ENCODE results near the gene GPANK1. TPM values are rescaled to one million over a fixed set of nuclear protein-coding genes. Genes with fewer than 3 reads are reported as not detected.

GPANK1 gene
- total and polyA plus RNA-seq, 9 of the 15 experiments (the other 6 are each of a cell fraction or from before 2014, with no cell fraction given): 32.2 to 111 (median 46.3) TPM

DNA sequence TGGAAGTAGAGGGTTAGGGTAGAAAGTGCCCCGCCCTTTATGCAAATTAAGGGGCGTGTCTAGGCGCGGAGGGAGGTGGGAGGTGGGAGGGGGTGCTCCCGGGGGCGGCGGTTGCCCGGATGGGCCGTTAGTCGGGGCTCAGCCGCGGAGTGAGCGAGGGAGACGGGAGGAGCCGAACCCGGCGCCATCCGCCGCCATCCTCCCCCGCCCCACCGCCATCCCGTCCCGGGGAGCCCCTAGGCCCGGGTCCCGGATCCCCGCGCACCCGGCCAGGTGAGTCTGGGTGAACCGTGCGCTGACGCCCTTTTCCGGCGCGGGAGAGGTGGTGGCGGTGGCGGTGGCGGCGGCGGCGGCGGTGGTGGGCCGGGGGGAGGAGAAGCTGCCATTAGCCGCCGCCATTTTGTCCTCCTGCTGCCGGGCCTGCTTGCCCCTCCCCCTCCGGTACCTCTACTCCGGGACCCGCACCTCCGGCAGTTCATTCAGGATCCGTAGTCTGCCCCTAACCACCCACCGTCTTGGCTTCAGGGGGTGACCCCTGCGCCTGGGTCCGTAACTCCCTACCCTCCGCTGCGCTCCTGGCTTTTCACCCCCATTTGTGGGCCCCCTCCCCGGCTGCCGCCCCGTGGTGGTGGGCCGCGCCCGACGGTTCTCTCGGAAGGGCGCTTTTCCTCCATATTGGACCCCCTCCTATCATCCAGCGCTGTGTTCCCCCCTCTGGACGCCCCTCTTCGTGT, 44.0 kb downstream of the GPANK1 start, which contains the start of gene PRRC2A (continued):
- TF ChIP-seq PHTF2 (CRISPR knock-in tag; IDR thresholded peaks at IDR 0.05) (0 out of 2 replicates have a peak, but pooled peaks have one; percentile 65), SMARCA4 (IDR thresholded peaks at IDR 0.05) (no peak), ZNF318 (IDR thresholded peaks at IDR 0.05; ENCODE audit: borderline replicate concordance in 1 of 2, low read depth in 1 of 2) (no peak), ZNF175 (CRISPR knock-in tag; IDR thresholded peaks at IDR 0.05; ENCODE audit: low read depth) (peak; percentile 86), RBM39 (optimal IDR thresholded peaks at IDR 0.05; ENCODE audit: low read depth, low read length) (peak; percentile 36), HDGF (IDR thresholded peaks at IDR 0.05) (no peak), TEAD4 (IDR thresholded peaks at IDR 0.05; ENCODE audit: low read length) (peak; percentile 26; the same call in 1 of the 2 replicates), TEAD4 (CRISPR knock-in tag; IDR thresholded peaks at IDR 0.05; ENCODE audit: borderline replicate concordance) (0 out of 2 replicates have a peak, but pooled peaks have one; percentile 38), ZNF324 (CRISPR knock-in tag; IDR thresholded peaks at IDR 0.05) (no peak), SRF (CRISPR knock-in tag; IDR thresholded peaks at IDR 0.05) (no peak), CEBPB (tag; IDR thresholded peaks at IDR 0.05) (no peak), ZFX (CRISPR knock-in tag; IDR thresholded peaks at IDR 0.05) (peak; percentile 93), ZNF24 (IDR thresholded peaks at IDR 0.05) (no peak), RBM34 (IDR thresholded peaks at IDR 0.05; ENCODE audit: borderline replicate concordance, insufficient read depth, low read length) (no peak), SMARCA5 (IDR thresholded peaks at IDR 0.05) (no peak; the same call in 1 of the 2 replicates), IFI16 (CRISPR knock-in tag; IDR thresholded peaks at IDR 0.05) (no peak), ZBTB26 (CRISPR knock-in tag; IDR thresholded peaks at IDR 0.05) (peak; percentile 78; the same call in 1 of the 2 replicates), ZBTB33 (CRISPR knock-in tag; IDR thresholded peaks at IDR 0.05) (no peak; the same call in 1 of the 2 replicates)
